Measurements from ENCODE around the gene AADACL4.

DNA sequence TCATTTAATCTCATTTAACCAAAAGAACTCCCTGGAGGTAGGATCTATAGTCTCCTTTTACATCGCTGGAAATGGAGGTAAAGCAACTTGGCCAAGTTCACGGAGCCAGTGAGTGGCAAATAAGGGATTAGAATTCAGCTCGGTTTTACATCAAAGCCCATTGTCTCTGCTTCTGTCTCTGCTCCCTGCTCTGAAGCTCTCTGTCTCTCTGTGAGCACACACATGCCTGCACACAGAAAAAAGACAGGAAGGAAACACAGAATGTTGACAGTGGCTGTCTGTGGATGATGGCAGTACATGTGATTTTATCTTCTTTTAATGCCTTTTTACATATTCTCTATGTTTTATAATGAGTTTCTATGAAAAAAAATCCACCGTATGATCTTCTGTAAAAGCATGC is 17.0 kb upstream of the AADACL4 start:
- TF ChIP-seq, protein P1, sequence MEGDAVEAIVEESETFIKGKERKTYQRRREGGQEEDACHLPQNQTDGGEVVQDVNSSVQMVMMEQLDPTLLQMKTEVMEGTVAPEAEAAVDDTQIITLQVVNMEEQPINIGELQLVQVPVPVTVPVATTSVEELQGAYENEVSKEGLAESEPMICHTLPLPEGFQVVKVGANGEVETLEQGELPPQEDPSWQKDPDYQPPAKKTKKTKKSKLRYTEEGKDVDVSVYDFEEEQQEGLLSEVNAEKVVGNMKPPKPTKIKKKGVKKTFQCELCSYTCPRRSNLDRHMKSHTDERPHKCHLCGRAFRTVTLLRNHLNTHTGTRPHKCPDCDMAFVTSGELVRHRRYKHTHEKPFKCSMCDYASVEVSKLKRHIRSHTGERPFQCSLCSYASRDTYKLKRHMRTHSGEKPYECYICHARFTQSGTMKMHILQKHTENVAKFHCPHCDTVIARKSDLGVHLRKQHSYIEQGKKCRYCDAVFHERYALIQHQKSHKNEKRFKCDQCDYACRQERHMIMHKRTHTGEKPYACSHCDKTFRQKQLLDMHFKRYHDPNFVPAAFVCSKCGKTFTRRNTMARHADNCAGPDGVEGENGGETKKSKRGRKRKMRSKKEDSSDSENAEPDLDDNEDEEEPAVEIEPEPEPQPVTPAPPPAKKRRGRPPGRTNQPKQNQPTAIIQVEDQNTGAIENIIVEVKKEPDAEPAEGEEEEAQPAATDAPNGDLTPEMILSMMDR (conservative IDR thresholded peaks at IDR 0.05), result no peak
- no peak for TF ChIP-seq ZFX (IDR thresholded peaks at IDR 0.05)

Data from C4-2B (cell line).